Measurements from ENCODE around the gene PBX3.

- TF ChIP-seq POLR2A (IDR thresholded peaks at IDR 0.05), result no peak
- no peak for TF ChIP-seq CTCF (IDR thresholded peaks at IDR 0.05)
These were observed 37.3 kb downstream of the PBX3 start for GRCh38 chr9:125784286-125785049.

Data from lower leg skin (tissue), 3 donors.